Dermis blood vessel endothelial cell (primary cell): Measurements from ENCODE around the gene NR3C2. TPM values are rescaled to one million over a fixed set of nuclear protein-coding genes. Genes with fewer than 3 reads are reported as not detected.

Experiments used
- DNase-seq: peaks from one replicate; pipeline ENCODE4 v3.0.0; 2010
- total RNA-seq: library from RNA; depleted of rRNA; stranded (reverse); fragments of >200 nt; gene quantifications from 2 replicates; pipeline ENCODE4 v1.2.3, GENCODE V29; 2014

The NR3C2 gene
- total RNA-seq, 1 donor from 2014 or later: 9.9 TPM

- DNase-seq: peak; percentile 27
These were observed 8.0 kb downstream of the NR3C2 start for GRCh38 chr4:148434075-148434773.

GRCh38 chr4:148431401-148431800 lies 10.8 kb downstream of the NR3C2 start:
- DNase-seq: no peak

DNA sequence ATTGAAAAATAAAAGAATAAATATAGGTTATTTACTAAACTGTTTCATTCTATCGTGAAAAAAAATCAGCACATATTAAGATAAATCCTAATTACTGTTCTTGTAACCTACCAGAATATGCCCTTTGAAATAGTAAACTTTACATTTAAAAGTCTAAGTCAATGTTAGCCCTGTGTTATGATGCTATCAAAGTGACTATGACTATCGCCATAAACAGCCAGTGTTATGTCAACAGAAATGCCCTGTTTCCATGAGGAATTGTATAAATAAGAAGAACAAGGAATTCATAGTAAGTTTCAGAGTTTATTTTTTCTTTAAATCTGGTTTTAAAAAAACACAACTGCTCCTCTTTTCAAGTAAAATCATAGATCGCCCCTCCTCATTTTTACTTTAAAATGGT lies 11.4 kb downstream of the NR3C2 start:
- DNase-seq: peak; percentile 19

DNA sequence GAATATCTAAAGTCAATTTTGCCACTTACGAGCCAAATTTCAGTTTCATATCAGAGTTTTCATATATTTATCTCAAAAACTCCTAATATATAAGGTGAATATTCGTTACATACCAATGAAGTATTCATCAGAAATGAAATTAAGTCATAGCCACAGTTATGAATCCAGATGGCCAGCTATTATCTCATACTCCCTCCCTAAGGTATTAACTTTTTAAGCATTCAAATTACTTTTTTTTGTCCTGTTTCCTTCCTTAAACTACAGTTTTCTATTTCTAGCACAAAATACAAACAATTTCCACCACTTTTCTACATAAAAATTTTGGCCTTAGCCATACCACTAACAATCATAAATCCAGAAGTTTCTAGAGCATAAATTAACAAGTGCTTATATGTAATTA lies 13.0 kb downstream of the NR3C2 start:
- no peak for DNase-seq

GRCh38 chr4:148426643-148427042 lies 15.6 kb downstream of the NR3C2 start:
- DNase-seq: no peak

DNA sequence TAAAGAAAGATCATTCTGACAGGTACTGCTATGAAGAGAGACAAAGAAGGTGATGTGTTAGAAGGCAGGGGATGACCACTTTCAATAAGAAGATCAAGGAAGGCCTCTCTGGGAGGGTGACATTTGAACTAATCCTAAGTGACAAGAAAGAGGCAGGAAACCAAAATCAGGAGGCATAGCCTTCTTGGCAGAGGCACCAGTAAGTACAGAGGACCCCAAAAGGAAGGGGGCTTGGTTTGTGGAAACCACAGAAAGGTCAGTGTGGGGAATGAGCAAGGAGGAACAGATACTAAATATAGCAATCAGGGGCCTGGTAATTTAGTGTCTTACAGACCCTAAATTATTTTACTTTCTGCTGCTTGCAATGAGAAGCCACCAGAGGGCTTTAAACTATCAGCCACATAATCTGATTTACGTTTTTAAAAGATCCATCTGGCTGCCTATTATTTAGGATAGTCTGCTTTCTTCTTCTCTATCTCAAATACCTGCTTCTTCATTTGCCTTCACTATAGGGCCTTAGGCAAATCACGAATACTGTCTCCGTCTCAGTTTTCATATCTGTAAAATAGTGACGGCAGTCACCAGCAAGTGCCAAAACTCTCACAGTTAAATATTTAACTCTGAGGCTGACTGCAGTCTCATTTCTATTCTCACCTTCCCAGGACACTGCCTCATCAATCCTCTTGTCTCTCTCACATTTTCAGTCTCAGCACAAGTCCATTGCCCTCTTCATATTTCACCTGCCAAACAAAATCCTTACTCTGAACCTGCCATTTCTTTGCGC lies 16.7 kb downstream of the NR3C2 start:
- no peak for DNase-seq

DNA sequence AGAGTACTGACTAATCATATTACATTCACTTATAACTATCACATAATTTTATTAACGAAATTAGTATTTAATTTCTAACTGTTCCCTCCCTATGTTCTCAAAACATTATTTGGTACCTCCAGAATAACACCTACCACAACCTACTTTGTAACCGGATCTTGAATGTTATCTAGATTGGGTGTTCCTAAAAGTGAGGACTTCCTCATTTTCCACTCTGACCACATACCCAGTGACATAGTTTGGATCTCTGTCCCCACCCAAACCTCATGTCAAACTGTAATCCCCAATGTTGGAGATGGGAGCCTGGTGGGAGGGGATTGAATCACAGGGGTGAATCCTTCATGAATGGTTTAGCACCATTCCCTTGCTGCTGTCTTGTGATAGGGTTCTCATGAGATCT lies 21.8 kb downstream of the NR3C2 start:
- no peak for DNase-seq

GRCh38 chr4:148415500-148415899 lies 26.7 kb downstream of the NR3C2 start:
- peak; percentile 45 for DNase-seq

DNA sequence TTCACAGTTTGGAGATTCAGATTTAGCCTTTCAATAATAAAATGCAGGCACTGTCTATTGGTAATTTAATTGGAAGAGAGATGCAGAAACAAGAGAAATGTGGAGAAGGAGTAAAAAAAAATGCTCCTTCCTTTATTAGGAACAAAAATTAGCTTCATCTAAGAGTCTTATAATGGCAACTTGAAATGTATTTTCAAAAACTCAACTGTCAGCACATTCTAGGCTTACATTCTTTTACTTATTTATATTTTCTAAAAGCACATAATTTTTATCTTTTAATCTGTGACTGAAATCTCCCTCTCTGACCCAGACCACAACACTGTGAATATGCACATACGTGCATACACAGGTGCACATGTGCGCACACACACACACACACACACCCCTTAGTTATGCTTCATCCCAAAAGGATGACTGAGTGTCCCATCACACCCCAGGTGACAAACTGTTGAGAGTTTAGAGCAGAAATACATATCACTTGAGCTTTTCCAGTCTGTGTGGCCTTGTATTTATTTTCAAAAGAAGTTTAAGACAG lies 29.7 kb downstream of the NR3C2 start:
- DNase-seq: no peak

DNA sequence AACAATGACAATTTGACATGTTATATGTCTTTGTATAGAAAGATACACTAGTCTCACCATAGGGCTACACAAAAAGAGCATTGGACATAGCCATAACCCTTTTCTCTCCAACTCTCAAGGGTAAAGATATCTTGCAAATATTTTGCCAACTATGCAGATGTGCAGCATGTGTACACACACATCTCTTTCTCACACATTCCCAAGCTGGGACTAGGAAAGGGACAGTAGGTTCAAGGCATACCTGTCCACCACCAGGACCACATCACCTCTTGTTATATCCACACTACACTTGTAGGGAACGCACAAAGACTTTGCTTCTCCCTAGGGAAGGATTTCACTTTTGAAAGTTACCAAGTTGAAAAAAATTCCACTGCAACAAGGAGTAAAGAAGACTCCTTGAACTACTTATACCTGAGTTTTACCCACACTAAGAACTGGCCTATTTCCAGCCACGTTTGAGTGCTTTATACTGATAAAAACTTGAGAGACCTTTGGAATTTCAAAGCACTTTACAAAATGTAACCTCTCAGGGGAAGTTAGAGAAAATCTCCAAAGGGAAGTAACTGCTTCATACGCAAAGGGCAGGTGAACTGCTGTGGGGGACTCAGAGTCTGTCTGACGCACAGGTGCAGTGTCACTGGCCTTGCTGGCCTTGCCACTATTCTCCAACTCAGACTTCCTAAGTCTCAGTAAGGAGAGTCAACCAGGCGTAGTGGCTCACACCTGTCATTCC lies 36.9 kb downstream of the NR3C2 start:
- no peak for DNase-seq

GRCh38 chr4:148398988-148399387 lies 43.2 kb downstream of the NR3C2 start:
- no peak for DNase-seq

DNA sequence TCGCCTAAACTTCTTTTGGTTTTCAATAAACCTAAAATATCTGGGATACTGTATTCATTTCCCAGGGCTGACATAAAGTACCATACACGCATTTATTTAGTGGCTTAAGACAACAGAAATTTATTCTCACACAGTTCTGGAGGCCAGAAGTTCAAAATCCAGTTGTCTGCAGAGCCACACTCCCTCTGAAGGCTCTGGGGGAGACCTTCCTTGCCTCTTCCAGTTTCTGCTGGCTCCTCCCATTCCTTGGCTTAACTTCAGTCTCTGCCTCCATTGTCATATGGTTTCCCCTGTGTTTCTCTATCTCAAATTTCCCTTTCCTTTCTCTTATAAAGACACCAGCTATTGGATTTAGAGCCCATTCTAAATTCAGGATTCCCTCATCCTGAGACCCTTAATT lies 44.4 kb downstream of the NR3C2 start:
- DNase-seq: no peak

DNA sequence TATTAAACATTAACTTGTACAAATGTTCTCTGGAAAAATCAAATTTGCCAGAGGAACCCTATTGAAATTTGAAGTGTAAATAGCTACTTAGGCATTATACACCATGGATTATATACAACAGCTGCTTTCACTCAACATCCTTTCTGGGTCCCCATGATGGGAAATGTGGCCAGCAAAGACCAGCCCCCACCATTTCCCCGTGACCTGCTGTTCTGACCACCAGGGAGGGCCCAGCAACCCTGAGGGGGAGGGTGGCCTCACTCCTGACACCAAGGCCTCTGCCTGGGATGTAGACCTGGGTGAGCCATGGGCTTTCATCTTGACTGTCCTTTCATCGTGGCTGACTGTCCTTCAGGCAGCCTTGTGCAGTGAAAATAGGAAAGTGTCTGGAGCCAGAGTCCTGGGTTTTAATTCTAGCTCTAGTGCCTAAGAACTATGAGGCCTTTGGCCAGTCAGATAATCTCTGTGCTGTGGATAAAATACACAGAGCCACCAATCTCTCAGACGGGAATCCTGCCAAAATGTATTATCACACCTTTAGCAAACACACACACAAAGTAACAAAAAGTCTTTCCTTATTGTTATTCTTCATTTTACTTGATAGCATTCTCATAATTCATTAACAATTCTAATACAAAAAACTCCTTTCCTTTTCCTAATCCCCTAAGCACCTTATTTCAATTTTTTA lies 45.1 kb downstream of the NR3C2 start:
- no peak for DNase-seq

DNA sequence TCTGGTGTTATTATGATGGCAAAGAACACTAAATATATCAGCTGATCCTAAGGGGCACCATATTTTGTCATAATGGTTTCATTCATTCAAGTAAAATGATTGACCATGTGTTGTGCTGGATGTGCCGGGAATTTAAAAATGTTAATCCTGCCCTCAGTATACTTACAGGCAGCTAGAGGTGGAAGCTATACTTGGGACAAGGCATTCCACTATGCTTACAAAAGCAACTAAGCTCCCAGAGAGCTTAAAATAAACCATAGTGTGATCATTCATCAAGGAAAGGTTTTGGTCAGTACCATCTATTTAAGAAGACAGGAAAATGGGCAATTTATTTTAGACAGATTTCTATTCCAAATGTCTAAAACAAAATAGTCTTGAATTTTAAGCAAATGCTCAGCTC lies 46.4 kb downstream of the NR3C2 start:
- no peak for DNase-seq

- no peak for DNase-seq
These were observed 51.2 kb downstream of the NR3C2 start for GRCh38 chr4:148391056-148391455.

- DNase-seq: no peak
These were observed 51.9 kb downstream of the NR3C2 start for GRCh38 chr4:148390311-148390710.

GRCh38 chr4:148380291-148380690 lies 61.9 kb downstream of the NR3C2 start:
- DNase-seq: no peak

- DNase-seq: peak; percentile 84
These were observed 66.1 kb downstream of the NR3C2 start for GRCh38 chr4:148376151-148376550.

DNA sequence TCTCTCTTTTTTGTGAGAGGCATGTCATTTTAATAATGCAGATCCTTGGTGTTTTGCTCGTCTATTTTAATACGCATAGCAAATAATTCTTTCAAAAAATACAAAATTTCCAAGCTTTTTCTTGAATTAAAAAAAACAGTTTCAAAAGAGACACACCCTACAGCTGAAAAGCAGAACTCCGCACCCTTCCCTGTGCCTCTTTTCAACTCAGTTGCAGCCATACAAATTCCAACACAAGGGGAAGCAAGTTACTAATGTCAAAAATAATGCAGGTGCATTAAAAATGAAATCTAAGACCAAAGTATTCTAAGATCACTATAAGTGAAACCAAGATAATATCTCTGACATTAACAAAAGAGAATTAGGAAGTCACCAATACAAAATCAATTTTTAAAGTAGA lies 66.6 kb downstream of the NR3C2 start:
- no peak for DNase-seq

- DNase-seq: no peak
These were observed 69.1 kb downstream of the NR3C2 start for GRCh38 chr4:148373093-148373492.

DNA sequence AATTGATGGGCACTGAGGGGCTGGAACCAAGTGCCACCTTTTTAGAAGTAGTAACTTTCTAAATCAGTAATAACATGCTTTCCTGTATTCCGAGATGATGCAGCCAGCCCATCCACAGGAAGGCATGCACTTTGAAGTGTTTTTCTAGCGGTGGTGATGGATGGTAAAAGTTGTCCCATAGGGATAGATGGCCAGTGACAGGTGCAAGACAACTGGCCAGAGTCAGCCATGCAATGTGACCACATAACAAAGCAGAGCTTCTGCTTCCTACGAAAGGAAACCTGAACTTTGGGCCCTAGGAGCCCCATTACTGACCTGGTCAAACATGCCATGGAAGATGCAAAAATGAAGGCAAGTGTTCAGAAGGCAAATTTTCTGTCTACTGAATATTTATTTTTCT lies 72.3 kb downstream of the NR3C2 start:
- DNase-seq: no peak

- DNase-seq: no peak
These were observed 74.5 kb downstream of the NR3C2 start for GRCh38 chr4:148367756-148368155.

- no peak for DNase-seq
These were observed 76.0 kb downstream of the NR3C2 start for GRCh38 chr4:148366251-148366650.
